Activated T-helper 1 cell treated with anti-CD3 and anti-CD28 coated beads, Interleukin-12 subunit alpha, Interleukin-12 subunit beta, Interleukin-2, Interleukin-4 antibody, amounts not matched to agents 30 ng/mL and 10 ng/mL and 1 ng/mL, durations not matched to agents 14 hours and 24 hours and 36 hours (primary cell): ENCODE results near the gene CGN. TPM values are rescaled to one million over a fixed set of nuclear protein-coding genes. Genes with fewer than 3 reads are reported as not detected.
A peak's percentile ranks its signal among the peaks of the same experiment; 100 is the strongest.

ENCODE experiments used
- DNase-seq: peaks from one replicate; pipeline ENCODE4 v3.0.0; 2021; ENCODE audit warnings: low spot score
- H3K27ac Mint-ChIP-seq: one replicate; pipeline ENCODE4 v1.8.0; 2021; ENCODE audit warnings: mild to moderate bottlenecking, mixed read lengths
- H3K27me3 Mint-ChIP-seq: one replicate; pipeline ENCODE4 v1.8.0; 2022; ENCODE audit warnings: mild to moderate bottlenecking, moderate library complexity, mixed read lengths; ENCODE audit not compliant: insufficient read depth
- H3K36me3 Mint-ChIP-seq: one replicate; pipeline ENCODE4 v1.8.0; 2021; ENCODE audit warnings: low read depth, mixed read lengths
- H3K4me1 Mint-ChIP-seq: one replicate; pipeline ENCODE4 v1.8.0; 2021; ENCODE audit warnings: low read depth, mixed read lengths
- H3K4me3 Mint-ChIP-seq: one replicate; pipeline ENCODE4 v1.8.0; 2021; ENCODE audit warnings: mild to moderate bottlenecking, moderate library complexity, mixed read lengths
- H3K9me3 Mint-ChIP-seq: one replicate; pipeline ENCODE4 v1.8.0; 2021; ENCODE audit warnings: mixed read lengths
- intact Hi-C: fragments of 100-400 bp; cut with micrococcal nuclease; formaldehyde crosslinking; loops from one replicate; pipeline ENCODE4 v1.15.1; 2024
- total RNA-seq: library from RNA; stranded (reverse); gene quantifications from 2 replicates; pipeline ENCODE4 v1.2.3, GENCODE V29; 2022

CGN gene
- total RNA-seq, 1 donor from 2014 or later = 0.91 TPM

GRCh38 chr1:151504759-151505158 is 6.4 kb upstream of the CGN start:
- Mint-ChIP-seq H3K27ac (no peak overlapping the region), H3K9me3 (no peaks in the 10 kb centered on the region), H3K27me3 (peaks cover 20% of the 10 kb centered on the region), H3K4me1 (no peaks in the 10 kb centered on the region), H3K4me3 (no peak overlapping the region), H3K36me3 (no peaks in the 10 kb centered on the region)
- intact Hi-C loops = no loop called here
- DNase-seq = no peak

- no peak for DNase-seq
- intact Hi-C loops = no loop called here
- Mint-ChIP-seq H3K36me3 (no peaks in the 10 kb centered on the region), H3K27ac (no peak overlapping the region), H3K4me3 (no peak overlapping the region), H3K9me3 (no peaks in the 10 kb centered on the region), H3K4me1 (peaks cover 27% of the 10 kb centered on the region), H3K27me3 (peaks cover 28% of the 10 kb centered on the region)
Observed at GRCh38 chr1:151508833-151509232, 2.4 kb upstream of the CGN start.

GRCh38 chr1:151509350-151510019 is 1.7 kb upstream of the CGN start:
- Mint-ChIP-seq H3K9me3 (no peaks in the 10 kb centered on the region), H3K27ac (no peak overlapping the region), H3K4me1 (peaks cover 32% of the 10 kb centered on the region), H3K4me3 (no peak overlapping the region), H3K36me3 (no peaks in the 10 kb centered on the region), H3K27me3 (peaks cover 28% of the 10 kb centered on the region)
- DNase-seq = no peak
- intact Hi-C loops = loop anchor here (2.0 kb wide), 1 partner anchor 65 kb away; no protein-coding TSS in a partner anchor

- H3K27ac Mint-ChIP-seq = no peak overlapping the region
- intact Hi-C loops = loop anchor here (2.0 kb wide), 1 partner anchor 65 kb away; no protein-coding TSS in a partner anchor
- H3K9me3 Mint-ChIP-seq = no peaks in the 10 kb centered on the region
- H3K36me3 Mint-ChIP-seq = no peaks in the 10 kb centered on the region
- peaks cover 32% of the 10 kb centered on the region for H3K4me1 Mint-ChIP-seq
- H3K27me3 Mint-ChIP-seq = peaks cover 28% of the 10 kb centered on the region
- DNase-seq = no peak
- peak overlapping the region; percentile 85 for H3K4me3 Mint-ChIP-seq
Observed at GRCh38 chr1:151510020-151510405, 1.2 kb upstream of the CGN start.

GRCh38 chr1:151510614-151510956 is 602 bp upstream of the CGN start:
- intact Hi-C loops = loop anchor here (2.0 kb wide), 1 partner anchor 66 kb away; no protein-coding TSS in a partner anchor
- DNase-seq = no peak
- Mint-ChIP-seq H3K27me3 (peaks cover 24% of the 10 kb centered on the region), H3K4me3 (peak overlapping the region; percentile 85), H3K27ac (peak overlapping the region; percentile 47), H3K4me1 (peaks cover 32% of the 10 kb centered on the region), H3K36me3 (no peaks in the 10 kb centered on the region), H3K9me3 (no peaks in the 10 kb centered on the region)

- Mint-ChIP-seq H3K4me3 (peak overlapping the region; percentile 76), H3K36me3 (no peaks in the 10 kb centered on the region), H3K4me1 (peaks cover 32% of the 10 kb centered on the region), H3K27ac (no peak overlapping the region), H3K9me3 (no peaks in the 10 kb centered on the region), H3K27me3 (peaks cover 17% of the 10 kb centered on the region)
- DNase-seq = peak; percentile 6
- intact Hi-C loops = loop anchor here (1.0 to 2.0 kb wide), 3 partner anchors 29 to 67 kb away; partner anchors contain the start of gene TUFT1
Observed at GRCh38 chr1:151511636-151512215, 539 bp downstream of the CGN start.

- Mint-ChIP-seq H3K4me1 (peaks cover 32% of the 10 kb centered on the region), H3K9me3 (no peaks in the 10 kb centered on the region), H3K36me3 (no peaks in the 10 kb centered on the region), H3K4me3 (peak overlapping the region; percentile 76), H3K27me3 (peaks cover 15% of the 10 kb centered on the region), H3K27ac (no peak overlapping the region)
- DNase-seq = no peak
- intact Hi-C loops = no loop called here
Observed at GRCh38 chr1:151512326-151512725, 1.1 kb downstream of the CGN start.

- Mint-ChIP-seq H3K36me3 (no peaks in the 10 kb centered on the region), H3K4me3 (peak overlapping the region; percentile 27), H3K27me3 (peaks cover 15% of the 10 kb centered on the region), H3K4me1 (peaks cover 32% of the 10 kb centered on the region), H3K27ac (no peak overlapping the region), H3K9me3 (no peaks in the 10 kb centered on the region)
- intact Hi-C loops = no loop called here
- no peak for DNase-seq
Observed at GRCh38 chr1:151512801-151513625, 1.8 kb downstream of the CGN start.

GRCh38 chr1:151513626-151514121 is 2.5 kb downstream of the CGN start:
- Mint-ChIP-seq H3K4me1 (peaks cover 32% of the 10 kb centered on the region), H3K4me3 (peak overlapping the region; percentile 27), H3K36me3 (no peaks in the 10 kb centered on the region), H3K27me3 (peaks cover 15% of the 10 kb centered on the region), H3K27ac (no peak overlapping the region), H3K9me3 (no peaks in the 10 kb centered on the region)
- DNase-seq = no peak
- intact Hi-C loops = no loop called here

GRCh38 chr1:151514366-151514765 is 3.2 kb downstream of the CGN start:
- Mint-ChIP-seq H3K27ac (no peak overlapping the region), H3K4me1 (peaks cover 32% of the 10 kb centered on the region), H3K4me3 (no peak overlapping the region), H3K27me3 (peaks cover 15% of the 10 kb centered on the region), H3K9me3 (no peaks in the 10 kb centered on the region), H3K36me3 (no peaks in the 10 kb centered on the region)
- no peak for DNase-seq
- intact Hi-C loops = no loop called here

- DNase-seq = no peak
- H3K4me3 Mint-ChIP-seq = no peak overlapping the region
- H3K9me3 Mint-ChIP-seq = no peaks in the 10 kb centered on the region
- intact Hi-C loops = no loop called here
- peaks cover 12% of the 10 kb centered on the region for H3K27me3 Mint-ChIP-seq
- peaks cover 32% of the 10 kb centered on the region for H3K4me1 Mint-ChIP-seq
- H3K27ac Mint-ChIP-seq = no peak overlapping the region
- H3K36me3 Mint-ChIP-seq = no peaks in the 10 kb centered on the region
Observed at GRCh38 chr1:151515265-151515664, 4.1 kb downstream of the CGN start.

GRCh38 chr1:151516031-151516511 is 4.9 kb downstream of the CGN start:
- intact Hi-C loops = no loop called here
- H3K4me1 Mint-ChIP-seq = peaks cover 26% of the 10 kb centered on the region

GRCh38 chr1:151518431-151518830 is 7.2 kb downstream of the CGN start:
- H3K36me3 Mint-ChIP-seq = no peaks in the 10 kb centered on the region
- no peak overlapping the region for H3K4me3 Mint-ChIP-seq
- DNase-seq = no peak
- intact Hi-C loops = no loop called here
- H3K4me1 Mint-ChIP-seq = peaks cover 8% of the 10 kb centered on the region
- H3K9me3 Mint-ChIP-seq = no peaks in the 10 kb centered on the region
- no peak overlapping the region for H3K27ac Mint-ChIP-seq
- peaks cover 3% of the 10 kb centered on the region for H3K27me3 Mint-ChIP-seq

More at GRCh38 chr1:151516031-151516511, 4.9 kb downstream of the CGN start:
- H3K27me3 Mint-ChIP-seq = peaks cover 6% of the 10 kb centered on the region
- no peak for DNase-seq
- no peak overlapping the region for H3K4me3 Mint-ChIP-seq
- H3K36me3 Mint-ChIP-seq = no peaks in the 10 kb centered on the region
- H3K9me3 Mint-ChIP-seq = no peaks in the 10 kb centered on the region
- no peak overlapping the region for H3K27ac Mint-ChIP-seq
